CD4-positive, alpha-beta T cell treated with Interleukin-17A for 4 hours (primary cell): ENCODE results near the gene LRRC75A.
A peak's percentile ranks its signal among the peaks of the same experiment; 100 is the strongest.

Experiments
- DNase-seq: peaks from one replicate; pipeline ENCODE4 v3.0.0-alpha.2; 2020; ENCODE audit warnings: mixed read lengths

LRRC75A gene

DNA sequence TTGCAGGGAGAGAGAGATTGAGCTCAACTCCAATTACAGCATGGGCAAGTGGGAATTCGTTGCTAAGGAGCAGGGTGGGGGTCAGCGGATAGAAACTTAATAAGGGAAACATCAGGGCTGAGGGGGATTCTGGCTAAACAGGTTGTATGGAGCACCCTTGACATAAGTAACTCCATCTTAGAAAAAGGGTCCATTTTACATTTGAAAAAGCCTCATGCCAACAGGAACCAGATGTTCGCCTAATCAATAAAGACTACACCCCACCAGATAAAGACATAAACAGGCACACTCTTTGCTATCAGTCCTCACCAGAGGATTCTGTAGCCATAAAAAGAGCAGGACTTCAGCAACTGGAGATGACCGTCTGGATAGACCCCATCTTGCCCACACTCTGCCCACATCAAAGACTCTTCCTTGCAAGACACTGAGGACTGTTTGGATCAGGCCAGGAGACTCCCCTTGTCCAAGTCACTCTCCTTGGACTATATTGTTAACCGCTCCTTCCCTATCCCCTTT, 1.6 kb upstream of the LRRC75A start:
- no peak for DNase-seq

DNA sequence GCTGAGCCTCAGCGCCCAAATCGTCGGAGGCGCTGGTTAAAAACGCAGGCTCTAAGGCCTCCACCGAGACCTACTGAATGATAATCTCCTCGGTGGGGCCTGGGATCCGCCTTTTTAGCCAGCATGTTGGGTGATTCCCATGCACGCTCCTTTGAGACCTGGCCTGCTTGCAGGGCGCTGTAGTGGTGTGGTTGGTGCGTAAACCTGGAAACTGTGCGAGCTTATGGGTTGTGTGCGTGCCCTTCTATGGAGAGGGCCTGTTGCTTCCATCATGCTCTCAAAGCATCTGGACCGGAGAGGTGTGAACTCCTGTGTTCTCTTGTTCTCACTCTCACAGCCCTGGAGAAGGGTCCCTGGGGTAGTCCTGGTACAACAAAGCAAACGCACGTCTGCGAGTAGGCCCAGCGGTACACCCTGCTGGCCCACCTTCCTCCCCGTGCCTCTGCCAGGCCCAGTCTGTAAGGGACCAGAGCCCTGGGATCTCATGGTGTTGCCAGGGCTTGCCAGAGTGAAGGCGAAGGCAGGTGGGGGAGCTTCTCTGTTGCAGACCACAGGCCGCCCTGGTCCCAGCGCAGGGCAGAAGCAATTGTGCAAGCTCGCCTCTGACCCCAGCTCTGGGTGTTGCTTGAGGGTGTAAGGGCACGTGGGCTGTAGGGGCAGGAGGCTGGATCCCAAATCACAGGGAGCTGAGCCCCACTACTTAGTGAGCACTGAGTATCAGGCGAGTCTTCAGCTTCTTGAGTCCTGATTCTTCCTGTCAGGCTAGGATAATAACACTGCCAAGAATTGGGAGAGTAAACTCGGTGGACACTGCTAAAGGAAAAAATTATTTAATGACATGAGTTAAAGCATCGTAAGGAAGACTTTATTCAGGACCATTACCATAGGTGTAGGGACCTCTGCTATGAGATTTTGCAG, 879 bp upstream of the LRRC75A start:
- DNase-seq: no peak

DNA sequence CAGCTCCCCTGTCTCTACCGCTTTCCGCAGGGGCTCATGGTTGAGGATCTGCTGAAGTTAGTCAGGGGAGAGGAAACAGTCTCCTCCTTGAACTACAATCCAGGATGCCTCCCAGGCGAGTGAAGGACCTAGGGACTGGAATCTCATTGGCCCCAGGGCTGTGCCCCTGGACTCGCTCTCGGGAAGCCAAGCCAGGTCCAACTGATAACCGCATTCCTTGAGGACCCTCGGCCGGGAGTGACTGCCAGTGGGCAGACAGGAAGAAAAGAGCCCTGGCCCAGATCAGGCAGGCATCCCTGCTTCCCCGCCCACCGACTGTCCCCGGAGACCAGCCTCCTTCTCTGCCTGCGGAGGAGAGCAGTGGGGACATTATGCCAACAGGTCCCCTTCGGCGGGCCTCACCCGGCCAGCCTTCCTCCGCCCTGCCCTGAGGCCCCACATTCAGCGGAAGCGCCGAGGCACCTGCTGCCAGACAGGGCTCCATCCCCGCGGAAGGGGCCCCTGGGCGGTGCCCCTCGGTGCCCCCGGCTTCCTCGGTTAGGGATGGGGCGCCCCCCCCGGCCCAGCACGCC, 776 bp downstream of the LRRC75A start:
- peak; percentile 45 for DNase-seq

DNA sequence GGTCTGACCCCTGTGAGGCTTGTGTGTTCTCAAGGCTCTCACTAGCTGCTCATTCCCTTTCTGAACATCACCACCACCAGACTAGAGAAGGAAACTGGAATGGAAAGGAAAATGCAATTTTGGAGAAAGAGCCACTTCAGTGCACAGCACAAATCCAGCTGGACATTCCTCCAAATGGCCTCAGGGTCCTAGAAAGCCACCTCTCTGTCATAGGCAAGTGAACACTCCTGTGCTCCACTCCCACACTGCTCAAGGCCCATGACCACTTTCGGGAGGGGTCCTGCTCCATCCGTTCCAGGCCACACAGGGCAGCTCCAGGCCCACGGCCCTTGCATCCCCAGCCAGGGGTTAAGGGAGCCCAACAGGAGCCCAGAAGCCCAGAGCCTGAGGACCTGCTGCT, 2.6 kb downstream of the LRRC75A start:
- no peak for DNase-seq

DNA sequence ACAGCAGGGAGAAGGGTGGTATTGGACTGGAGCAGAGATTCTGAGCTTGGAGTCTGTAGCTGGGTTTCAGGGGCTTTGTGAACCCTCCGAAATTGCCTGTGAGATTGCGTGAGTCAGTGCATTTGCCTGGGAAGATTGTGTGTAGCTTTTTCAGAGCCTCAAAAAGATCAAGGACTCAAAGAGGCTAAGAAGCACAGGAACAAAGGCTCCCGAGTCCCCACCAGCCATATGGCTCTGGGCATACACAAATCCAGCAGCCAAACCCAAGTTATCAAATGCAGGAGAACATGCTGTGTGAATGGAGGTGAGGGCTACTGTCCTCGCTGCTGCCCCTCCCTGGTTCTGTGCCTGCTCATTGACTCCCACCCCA, 3.0 kb downstream of the LRRC75A start:
- DNase-seq: no peak

DNA sequence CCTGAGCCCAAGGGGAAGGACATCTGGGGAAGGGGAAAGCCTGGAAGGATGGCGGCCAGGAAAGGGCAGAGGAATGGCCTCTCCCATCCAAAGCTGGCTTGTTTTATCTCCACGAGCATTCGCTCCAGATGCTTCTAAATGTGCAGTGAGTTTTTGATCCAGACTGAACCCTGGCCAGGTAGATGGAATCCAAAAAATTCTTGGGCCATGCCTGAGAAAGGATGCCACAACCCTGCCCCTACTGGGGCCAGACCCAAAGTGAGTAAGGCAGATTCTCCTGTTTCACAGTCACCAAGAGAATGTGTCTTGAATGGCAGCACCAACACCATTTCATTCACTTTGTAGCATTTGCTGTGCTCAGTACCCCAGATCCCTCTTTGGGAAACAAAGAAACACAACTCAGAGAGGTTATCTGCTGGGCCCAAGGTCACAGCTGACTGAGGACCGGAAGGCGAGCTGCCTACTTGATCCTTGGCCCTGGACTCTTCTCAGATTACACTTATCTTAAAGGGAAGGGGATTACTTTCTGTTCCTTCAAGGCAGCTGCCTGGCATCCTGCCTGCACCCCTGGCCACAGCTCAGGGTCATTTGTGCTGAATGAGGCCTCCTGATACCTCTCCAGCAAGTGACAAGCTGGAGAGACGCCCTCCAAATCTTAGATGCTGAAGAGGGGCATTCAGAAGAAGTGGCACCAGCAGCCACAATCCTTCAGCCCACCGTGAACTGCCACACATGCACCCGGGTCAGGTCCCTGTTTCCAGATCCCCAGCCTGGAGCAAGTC, 3.6 kb downstream of the LRRC75A start:
- DNase-seq: no peak

DNA sequence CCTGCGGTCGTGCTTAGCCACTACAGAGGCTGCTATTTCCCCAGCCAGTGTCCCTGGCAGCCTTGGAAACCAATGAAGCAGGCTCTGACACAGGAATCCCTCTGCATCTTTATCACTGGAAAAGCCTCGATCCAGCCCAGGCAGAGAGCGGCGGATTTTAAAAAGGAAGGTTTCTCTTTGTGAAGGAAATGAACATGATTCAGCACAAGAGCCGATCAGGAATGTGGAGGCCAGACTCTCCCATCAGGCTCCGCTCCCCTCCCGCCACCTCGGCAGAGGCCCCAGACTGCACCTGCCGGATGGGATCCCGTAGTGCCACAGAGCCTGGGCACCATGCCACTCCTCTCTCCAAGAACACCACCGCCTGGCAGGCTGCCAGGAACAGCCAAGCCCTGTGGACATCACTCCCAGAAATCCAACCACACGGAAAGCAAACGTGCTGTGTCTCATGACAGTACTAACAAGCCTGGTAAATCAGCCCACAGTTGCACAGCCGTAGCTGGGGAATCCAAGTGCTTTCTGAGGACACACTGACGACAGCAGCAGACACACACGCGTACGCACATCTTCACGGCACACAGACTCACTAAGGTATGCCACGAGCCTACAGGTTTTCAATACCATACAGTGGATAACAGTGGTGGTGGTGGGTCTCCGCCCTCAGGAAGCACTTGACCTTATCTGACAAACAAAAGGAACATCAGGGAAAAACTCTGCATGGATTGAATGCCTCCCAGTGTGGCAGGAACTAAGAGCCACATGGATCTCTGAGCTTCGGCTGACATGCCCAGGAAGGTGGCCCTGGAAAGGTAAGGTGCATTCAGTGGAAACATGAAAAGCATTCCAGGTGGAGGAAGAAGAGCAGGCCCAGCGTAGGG, 5.4 kb downstream of the LRRC75A start:
- no peak for DNase-seq

DNA sequence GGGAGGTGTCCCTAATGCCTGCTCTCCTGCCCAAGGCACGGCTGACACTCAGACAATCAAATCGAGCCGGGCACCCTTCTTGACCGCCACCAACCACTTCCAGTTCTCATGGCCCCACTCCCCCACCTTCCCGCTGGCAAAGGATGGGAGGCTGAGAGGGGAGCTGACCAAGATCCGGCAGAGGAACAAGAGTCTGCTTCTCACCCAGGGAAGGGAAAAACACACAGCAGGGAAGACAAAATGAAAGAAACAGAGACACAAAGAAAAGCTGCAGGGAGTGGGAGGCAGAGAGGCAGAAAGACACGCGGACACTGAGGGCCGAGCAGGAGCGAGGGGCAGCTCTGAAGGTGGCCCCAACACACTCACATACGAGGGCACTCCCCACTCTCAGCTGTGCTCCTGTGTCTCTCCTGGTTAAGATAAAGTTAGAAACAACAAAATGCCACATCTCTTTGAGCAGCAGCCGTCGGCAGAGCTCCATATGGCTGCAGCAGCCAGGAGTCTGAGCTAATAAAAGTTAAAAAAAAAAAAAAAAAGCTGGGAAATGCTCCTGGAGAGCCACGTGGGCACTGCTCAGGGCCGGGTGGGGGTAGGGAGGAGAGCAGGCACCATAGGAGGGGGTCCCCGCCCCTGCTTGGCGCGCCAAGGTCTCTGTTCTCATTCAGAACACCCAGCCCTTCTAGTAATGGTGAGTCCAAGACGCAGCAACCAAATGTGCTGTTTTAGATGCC, 7.4 kb downstream of the LRRC75A start:
- DNase-seq: no peak

DNA sequence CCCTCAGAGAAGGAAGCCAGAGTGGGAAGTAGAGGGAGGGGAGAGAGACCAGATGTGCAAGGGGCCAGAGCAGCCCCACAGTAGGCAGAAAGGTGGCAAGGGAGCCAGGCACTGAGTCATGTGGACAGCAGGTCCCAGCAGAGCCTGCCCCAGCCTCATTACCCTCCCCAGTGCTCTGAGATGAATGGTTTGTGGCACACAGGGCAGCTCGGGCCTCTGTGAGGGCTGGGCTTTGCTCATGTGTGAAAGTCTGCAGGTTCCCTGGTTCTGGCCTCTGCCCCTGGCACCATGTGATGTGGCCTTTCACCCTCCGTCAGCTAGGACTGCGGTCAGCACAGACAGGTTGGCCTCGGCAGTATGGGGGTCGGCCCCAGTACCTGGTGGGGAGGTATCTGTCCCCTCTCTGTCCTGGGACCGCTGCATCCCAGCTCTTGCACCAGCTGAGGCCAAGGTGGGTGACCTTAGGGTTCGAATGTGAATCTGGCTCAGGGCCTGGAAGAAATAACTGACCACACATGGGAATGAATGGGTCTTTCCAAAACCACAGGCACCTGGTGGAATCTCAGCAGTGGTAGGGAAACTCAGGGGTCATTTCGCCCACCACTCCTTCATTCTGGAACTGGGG, 8.9 kb downstream of the LRRC75A start:
- DNase-seq: no peak

DNA sequence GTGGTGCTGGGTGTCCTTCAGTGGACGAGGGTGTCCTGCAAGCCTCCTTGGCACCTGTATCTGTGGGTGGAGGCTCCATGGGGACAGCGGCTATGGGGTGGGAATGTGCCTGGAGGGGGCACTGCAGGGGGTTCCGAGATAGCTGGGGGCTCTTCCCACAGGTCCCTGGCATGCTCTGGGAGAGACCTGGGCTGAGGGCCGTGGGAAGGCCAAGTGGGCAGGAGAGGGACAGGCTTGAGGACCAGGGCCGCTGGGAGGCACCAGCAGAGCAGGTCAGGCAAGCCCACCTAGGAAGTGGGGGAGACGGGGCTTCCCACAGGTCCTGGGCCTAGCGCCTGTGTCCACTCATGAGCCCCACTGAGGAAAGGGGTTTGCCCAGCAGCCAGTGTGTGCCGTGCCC, 9.7 kb downstream of the LRRC75A start:
- no peak for DNase-seq

DNA sequence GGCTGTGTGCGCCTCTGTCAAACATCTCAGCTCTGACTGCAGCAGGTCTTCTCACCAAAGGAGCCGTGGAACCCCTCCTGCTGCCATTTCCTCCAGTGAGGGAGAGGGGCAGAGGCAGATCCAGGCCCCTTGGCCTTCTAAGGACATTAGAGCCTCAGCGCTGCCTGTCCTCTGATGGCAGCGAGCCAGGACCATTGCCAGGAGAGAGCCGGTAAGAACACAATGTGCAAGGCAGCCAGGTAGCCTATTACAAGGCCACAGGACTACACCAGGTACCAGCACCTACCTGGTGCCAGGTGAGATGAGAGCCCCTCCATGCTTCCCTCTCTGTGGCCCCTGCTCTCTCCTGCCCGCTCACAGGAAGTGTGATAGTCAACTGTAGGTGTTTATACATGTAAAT, 11.0 kb downstream of the LRRC75A start:
- DNase-seq: no peak

DNA sequence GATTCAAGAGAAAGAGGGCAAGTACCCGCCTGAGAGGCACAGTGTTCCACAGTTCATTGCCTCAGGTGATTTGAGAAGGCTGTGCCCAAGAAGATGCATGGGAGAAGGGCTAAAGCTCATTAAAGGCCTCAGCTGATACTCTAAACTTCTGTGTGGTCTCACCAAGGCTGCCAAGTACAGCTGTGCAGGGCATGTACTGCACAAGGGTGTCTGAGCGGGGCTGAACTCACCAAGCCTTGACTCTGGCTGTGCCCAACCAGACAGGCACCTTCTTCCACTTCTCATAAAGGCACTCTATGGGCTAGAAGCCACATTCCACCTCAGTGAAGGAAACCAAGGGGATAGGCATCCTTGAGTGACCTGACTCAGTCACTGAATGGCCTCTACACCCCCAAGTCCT, 12.7 kb downstream of the LRRC75A start:
- no peak for DNase-seq

DNA sequence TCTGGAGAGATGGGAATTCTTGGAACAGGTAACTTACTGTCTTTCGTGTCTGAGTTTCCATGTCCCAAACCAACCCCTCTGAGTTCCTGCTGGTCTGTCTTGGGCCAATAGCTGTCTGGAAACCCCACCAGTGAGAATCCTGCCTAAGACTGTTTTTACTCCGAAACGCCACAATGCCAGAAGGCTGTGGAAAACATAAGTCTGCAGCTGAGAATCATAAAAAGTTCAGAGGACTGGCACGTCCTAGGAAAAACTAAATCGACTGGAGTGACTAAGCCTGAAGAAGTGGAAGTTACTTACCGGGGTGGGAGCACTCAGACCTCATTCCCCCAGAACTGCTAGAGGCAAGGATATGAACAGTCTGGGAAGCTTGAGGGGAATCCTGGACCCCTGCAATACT, 13.3 kb downstream of the LRRC75A start:
- no peak for DNase-seq

DNA sequence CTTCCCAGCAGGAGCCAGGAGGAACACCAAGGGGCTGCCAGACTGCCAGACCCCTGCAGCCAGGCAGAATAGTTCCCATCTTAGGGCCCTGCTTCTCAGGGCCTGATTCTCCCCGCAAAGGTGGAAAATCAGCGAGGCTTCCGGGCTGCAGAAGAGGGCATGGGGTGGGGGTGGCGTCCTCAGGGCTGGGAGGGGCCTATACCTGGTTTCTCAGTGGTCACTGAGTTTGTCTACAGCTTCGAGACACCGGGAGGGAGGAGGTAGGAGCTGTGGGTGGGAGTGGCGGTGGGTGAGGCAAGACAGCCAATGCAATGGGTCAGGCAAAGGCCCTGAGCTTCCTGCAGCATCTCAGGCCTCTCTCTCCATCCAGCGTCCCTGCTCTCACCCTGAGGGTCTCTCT, 14.3 kb downstream of the LRRC75A start:
- no peak for DNase-seq

DNA sequence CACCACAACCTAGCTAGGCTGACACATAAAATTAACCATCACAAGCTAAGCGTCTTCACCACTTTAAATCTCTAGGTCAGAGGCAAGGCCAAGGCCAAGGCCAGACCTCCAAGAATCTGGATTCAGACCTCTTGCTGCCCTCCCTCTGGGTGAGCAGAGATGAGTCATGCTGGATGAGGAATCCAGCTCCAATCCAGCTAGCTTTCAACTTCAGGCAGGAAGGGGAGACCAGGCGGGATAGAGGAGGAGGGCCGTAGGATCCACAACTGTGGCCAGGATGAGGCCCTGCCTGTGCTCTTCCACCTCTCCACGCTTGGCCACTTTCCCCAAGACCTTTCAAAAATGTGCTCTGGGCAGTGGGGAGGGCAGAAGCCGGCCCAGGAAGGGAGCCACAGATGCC, 14.7 kb downstream of the LRRC75A start:
- DNase-seq: no peak

DNA sequence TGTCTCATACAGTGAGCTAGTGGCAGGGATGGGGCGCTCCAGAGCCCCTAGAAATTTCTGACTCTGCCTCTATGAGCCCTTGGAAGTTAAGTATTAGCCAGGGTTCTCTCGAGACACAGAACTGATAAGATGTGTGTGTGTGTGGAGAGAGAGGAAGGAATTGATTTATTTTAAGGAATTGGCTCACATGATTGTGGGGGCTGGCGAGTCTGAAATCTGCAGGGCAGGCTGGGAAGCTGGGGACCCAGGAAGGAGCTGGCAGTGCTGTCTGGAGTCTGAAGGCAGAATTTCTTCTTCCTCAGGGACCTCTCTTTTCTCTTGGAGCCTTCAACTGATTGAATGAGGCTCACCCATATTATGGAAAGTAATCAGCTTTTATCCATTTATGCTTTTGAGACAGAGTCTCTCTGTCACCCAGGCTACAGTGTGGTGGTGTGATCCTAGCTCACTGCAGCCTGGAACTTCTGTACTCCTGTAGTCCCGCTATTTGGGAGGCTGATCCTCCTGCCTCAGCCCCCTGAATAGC, 16.8 kb downstream of the LRRC75A start:
- no peak for DNase-seq

DNA sequence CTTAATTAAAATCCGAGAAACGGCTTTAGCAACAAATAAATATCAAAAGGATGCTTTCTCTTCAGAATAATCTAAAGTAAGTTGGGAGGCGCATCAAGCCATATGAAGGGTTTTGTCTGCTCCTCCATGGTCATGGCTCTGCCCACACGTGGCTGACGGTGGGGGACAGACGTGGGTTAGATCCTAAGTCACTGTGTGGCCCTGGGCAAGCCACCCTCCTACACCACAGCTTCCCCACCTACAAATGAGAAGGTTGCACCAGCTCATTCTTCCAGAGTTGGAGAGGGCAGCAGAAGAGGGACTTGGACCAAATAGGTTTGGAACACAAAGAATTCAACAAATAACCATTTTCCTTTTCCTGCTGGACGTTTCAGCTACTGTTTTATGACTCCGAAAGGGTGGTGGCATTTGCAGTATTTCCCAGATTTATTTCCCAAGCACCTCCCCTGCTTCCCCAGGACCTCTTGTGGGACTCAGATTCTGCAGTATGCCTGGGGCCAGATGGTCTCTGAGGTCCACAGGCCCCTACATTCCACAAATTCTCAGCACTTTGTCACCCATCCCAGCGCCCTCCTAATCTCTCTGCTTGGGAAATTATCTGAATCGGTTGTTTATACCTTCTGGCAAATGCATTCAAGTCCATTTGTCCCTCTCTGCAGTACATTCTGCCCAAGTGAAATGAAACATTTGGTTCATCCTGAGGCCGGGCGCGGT, 17.8 kb downstream of the LRRC75A start:
- no peak for DNase-seq

DNA sequence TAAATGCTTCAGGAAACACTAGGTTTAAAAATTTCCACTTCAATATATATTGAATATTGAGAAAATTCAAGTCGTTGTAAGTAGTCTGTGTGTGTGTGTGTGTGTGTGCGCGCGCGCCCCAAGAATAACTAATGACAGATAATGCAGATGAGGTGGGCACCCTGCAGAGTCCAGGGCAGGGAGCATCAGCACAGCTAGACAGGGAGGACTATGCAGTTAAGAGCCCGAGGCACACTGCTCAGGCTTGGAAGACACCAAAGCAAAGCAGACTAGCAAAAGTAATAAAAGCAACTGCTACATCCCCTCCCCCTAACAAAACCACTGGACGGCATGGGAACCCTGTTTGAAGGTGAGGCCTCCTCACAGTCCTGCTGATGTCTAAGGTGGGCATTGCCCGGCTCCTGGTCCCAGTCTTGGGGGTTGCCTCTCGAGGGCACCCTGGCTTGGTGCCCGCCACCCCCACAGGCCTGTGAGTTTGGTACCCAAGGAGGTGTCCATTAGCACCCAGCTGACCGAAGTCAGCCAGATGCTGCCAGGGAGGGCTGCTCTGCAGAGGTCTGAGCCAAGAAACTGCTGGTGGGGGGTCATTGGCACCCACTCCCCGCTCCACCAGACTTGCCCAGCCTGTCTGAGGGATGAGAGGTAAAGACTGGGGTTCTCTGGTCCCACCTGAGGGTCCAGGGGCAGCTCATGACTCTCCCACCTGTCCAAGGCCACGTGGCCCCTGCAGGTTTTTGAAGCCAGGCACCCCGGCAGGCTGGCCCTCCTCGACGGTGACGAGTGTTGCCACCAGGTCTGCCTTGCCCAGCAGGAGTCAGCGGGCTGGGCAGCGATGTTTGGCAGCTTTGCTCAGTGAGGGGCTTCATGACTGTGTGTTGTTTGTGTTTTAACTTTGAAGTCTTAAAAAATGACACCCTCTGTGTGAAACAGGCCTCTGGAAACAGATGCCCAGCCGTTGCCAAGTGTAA, 18.7 kb downstream of the LRRC75A start:
- DNase-seq: no peak

DNA sequence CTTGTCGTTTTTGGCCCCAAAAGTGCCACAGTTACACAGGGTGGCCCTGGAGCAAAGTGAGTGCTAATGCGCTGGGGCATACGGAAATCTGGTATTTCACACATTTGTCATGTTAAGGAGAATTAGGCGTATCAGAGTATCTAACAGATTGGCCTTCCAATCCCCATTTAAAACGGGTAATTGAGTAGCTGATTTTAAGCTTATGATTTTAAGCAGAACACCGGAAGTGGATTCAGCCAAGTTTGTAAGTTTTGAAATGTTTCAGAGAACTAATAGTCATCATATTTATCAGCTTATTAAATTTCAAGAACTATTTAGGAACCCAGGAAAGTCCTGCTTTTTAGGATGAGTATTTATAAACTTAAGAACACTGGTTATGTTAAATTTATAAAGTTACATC, 19.5 kb downstream of the LRRC75A start:
- no peak for DNase-seq
